Endothelial cell of umbilical vein (primary cell): Measurements from ENCODE around the gene FZD8.

Experiments
- CTCF ChIP-seq, 2 donors: IDR thresholded peaks; 1 replicate in 1 of 2; 2 replicates in 1 of 2; pipeline ENCODE4 v1.5.1; 2011; ENCODE audit warnings: low read length in 2 of 2, mild to moderate bottlenecking in 2 of 2, moderate library complexity in 2 of 2, control low read depth in 1 of 2, inconsistent platforms in 1 of 2, low read depth in 1 of 2; ENCODE audit not compliant: insufficient read depth in 1 of 2; ENCODE audit errors: extremely low read depth in 1 of 2
- EZH2 ChIP-seq: IDR thresholded peaks from 2 replicates; pipeline ENCODE4 v1.6.1; 2012; ENCODE audit warnings: borderline replicate concordance, low read depth, mild to moderate bottlenecking, moderate library complexity, low read length, inconsistent platforms; ENCODE audit not compliant: severe bottlenecking
- FOS ChIP-seq: IDR thresholded peaks from 2 replicates; pipeline ENCODE4 v1.6.1; 2011; ENCODE audit warnings: mild to moderate bottlenecking, low read length, moderate library complexity, borderline replicate concordance; ENCODE audit not compliant: insufficient read depth
- GATA2 ChIP-seq: IDR thresholded peaks from 2 replicates; pipeline ENCODE4 v1.7.0; 2011; ENCODE audit warnings: low read depth, mild to moderate bottlenecking, moderate library complexity, mixed read lengths, low read length; ENCODE audit not compliant: insufficient read length, insufficient read depth
- JUN ChIP-seq: IDR thresholded peaks from 2 replicates; pipeline ENCODE4 v1.6.1; 2011; ENCODE audit warnings: borderline replicate concordance, low read depth; ENCODE audit not compliant: insufficient read length, insufficient read depth
- MAX ChIP-seq: IDR thresholded peaks from 2 replicates; pipeline ENCODE4 v1.6.1; 2011; ENCODE audit not compliant: insufficient read depth, insufficient read length
- MYC ChIP-seq: IDR thresholded peaks from one replicate; pipeline ENCODE4 v1.6.1; 2011; ENCODE audit warnings: mild to moderate bottlenecking, low read depth, low read length
- POLR2A ChIP-seq: IDR thresholded peaks from 2 replicates; pipeline ENCODE4 v1.6.1; 2012; ENCODE audit warnings: low read depth, mild to moderate bottlenecking, control low read depth, low read length
- POLR2AphosphoS5 ChIP-seq: IDR thresholded peaks from 2 replicates; pipeline ENCODE4 v1.6.1; 2012; ENCODE audit warnings: low read depth, mild to moderate bottlenecking, control low read depth, low read length, moderate library complexity; ENCODE audit not compliant: insufficient read depth

- TF ChIP-seq CTCF (IDR thresholded peaks at IDR 0.05; ENCODE audit: extremely low read depth in 1 of 2, insufficient read depth in 1 of 2, low read depth in 1 of 2, low read length in 2 of 2) (no peak), GATA2 (no peak), POLR2AphosphoS5 (no peak), JUN (no peak), POLR2A (no peak), MAX (no peak), EZH2 (no peak), MYC (no peak), FOS (no peak)
These were observed 441 bp downstream of the FZD8 start for GRCh38 chr10:35641676-35642034.
